ENCODE data around the gene CKAP2L. TPM values are rescaled to one million over a fixed set of nuclear protein-coding genes. Genes with fewer than 3 reads are reported as not detected.

Gene CKAP2L
- total RNA-seq, 2 donors from 2014 or later = 1.4 to 4.7 TPM

GRCh38 chr2:112772911-112773475, 8.6 kb upstream of the CKAP2L start:
- intact Hi-C loops (cut with DNase I, micrococcal nuclease) = no loop called here
- ATAC-seq (no peak), DNase-seq (no peak)

GRCh38 chr2:112772322-112772721, 7.9 kb upstream of the CKAP2L start:
- no peak for ATAC-seq
- no peak for DNase-seq
- intact Hi-C loops (cut with DNase I, micrococcal nuclease) = no loop called here

- intact Hi-C loops (cut with DNase I, micrococcal nuclease) = no loop called here
These were observed 4.0 kb upstream of the CKAP2L start for GRCh38 chr2:112768432-112768831.

GRCh38 chr2:112767693-112768330, 3.4 kb upstream of the CKAP2L start:
- intact Hi-C loops (cut with DNase I, micrococcal nuclease) = no loop called here
- DNase-seq (no peak), ATAC-seq (no peak)

More at GRCh38 chr2:112768432-112768831, 4.0 kb upstream of the CKAP2L start:
- DNase-seq = no peak
- ATAC-seq = no peak

GRCh38 chr2:112765251-112765650, 842 bp upstream of the CKAP2L start:
- ATAC-seq (no peak), DNase-seq (no peak)
- intact Hi-C loops (cut with DNase I, micrococcal nuclease) = no loop called here

GRCh38 chr2:112762276-112762675, 2.1 kb downstream of the CKAP2L start:
- ATAC-seq (no peak), DNase-seq (no peak)
- intact Hi-C loops (cut with DNase I, micrococcal nuclease) = no loop called here

GRCh38 chr2:112760149-112760548, 4.3 kb downstream of the CKAP2L start:
- intact Hi-C loops (cut with DNase I, micrococcal nuclease) = no loop called here
- DNase-seq (no peak), ATAC-seq (no peak)

- intact Hi-C loops (cut with DNase I, micrococcal nuclease) = no loop called here
- DNase-seq (no peak), ATAC-seq (no peak)
These were observed 5.7 kb downstream of the CKAP2L start for GRCh38 chr2:112758711-112759110.

- DNase-seq = no peak
- ATAC-seq = no peak
- intact Hi-C loops (cut with DNase I, micrococcal nuclease) = no loop called here
These were observed 7.1 kb downstream of the CKAP2L start for GRCh38 chr2:112757265-112757664.

GRCh38 chr2:112756207-112756606, 8.2 kb downstream of the CKAP2L start:
- DNase-seq (no peak), ATAC-seq (no peak)
- intact Hi-C loops (cut with DNase I, micrococcal nuclease) = no loop called here

- ATAC-seq (no peak), DNase-seq (no peak)
- intact Hi-C loops (cut with DNase I, micrococcal nuclease) = no loop called here
These were observed 9.0 kb downstream of the CKAP2L start for GRCh38 chr2:112755444-112755843.

- intact Hi-C loops (cut with DNase I, micrococcal nuclease) = no loop called here
- DNase-seq (no peak), ATAC-seq (no peak)
These were observed 9.8 kb downstream of the CKAP2L start for GRCh38 chr2:112754564-112754963.

- ATAC-seq = no peak
- intact Hi-C loops (cut with DNase I, micrococcal nuclease) = no loop called here
These were observed 11.7 kb downstream of the CKAP2L start for GRCh38 chr2:112752667-112753066.

GRCh38 chr2:112751451-112752197, 12.8 kb downstream of the CKAP2L start:
- ATAC-seq (no peak), DNase-seq (no peak)
- intact Hi-C loops (cut with DNase I, micrococcal nuclease) = no loop called here

More at GRCh38 chr2:112752667-112753066, 11.7 kb downstream of the CKAP2L start:
- no peak for DNase-seq

- intact Hi-C loops (cut with DNase I, micrococcal nuclease) = no loop called here
- ATAC-seq = no peak
- DNase-seq = no peak
These were observed 13.9 kb downstream of the CKAP2L start for GRCh38 chr2:112750560-112750843.

GRCh38 chr2:112749755-112750559, 14.5 kb downstream of the CKAP2L start:
- ATAC-seq (peak; percentile 95), DNase-seq (peak; percentile 71 to 79)
- intact Hi-C loops (cut with DNase I, micrococcal nuclease) = loop anchor here in 1 of 2 donors (5.0 kb wide), 1 partner anchor 192 kb away; no protein-coding TSS in a partner anchor

GRCh38 chr2:112740527-112740926, 23.9 kb downstream of the CKAP2L start:
- ATAC-seq (no peak), DNase-seq (no peak)
- intact Hi-C loops (cut with DNase I, micrococcal nuclease) = no loop called here

GRCh38 chr2:112737542-112738232, 26.7 kb downstream of the CKAP2L start:
- no peak for DNase-seq
- intact Hi-C loops (cut with DNase I, micrococcal nuclease) = no loop called here
- peak; percentile 55 for ATAC-seq

GRCh38 chr2:112733871-112734270, 30.5 kb downstream of the CKAP2L start:
- peak; percentile 81 for ATAC-seq
- DNase-seq = no peak
- intact Hi-C loops (cut with DNase I, micrococcal nuclease) = no loop called here
